PC-9 (cell line): ENCODE data around the gene RUNX3.

ENCODE experiments used
- EZH2 ChIP-seq: fragments of 200-600 bp; sonication (generic); IDR thresholded peaks from 2 replicates; pipeline ENCODE4 v1.8.0; 2017; ENCODE audit warnings: antibody characterized with exemption, low read depth
- TF ChIP-seq, protein P1 (sequence below): fragments of 200-600 bp; sonication (generic); conservative IDR thresholded peaks from 2 replicates; pipeline ENCODE4 v1.6.1; 2017; ENCODE audit warnings: mixed run types, antibody characterized with exemption, mild to moderate bottlenecking, moderate library complexity

DNA sequence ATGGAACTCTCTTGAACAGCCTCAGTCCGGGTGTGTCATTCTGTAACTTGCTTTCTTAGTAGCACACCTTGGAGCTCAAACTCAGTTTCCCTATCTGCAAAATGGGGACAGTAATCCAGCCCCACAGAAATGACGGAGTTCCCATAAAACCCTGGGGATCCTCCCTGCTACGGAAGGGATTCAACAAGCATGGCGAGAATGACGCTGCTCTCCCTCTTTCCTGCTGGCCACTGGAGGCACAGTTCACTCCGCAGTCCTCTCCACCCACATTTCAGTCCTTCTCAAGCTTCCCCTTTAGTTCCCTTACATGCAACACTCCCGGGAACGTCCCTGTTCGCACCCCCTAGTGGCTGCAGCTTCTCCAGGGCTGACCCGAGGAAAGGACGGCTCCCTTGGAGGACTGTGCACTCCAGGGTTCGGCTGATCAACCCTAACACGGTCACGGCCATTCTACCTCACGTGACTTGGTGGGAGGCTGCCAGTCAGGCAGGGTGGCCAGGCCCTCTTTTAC is 20.6 kb downstream of the RUNX3 start:
- TF ChIP-seq, protein P1, sequence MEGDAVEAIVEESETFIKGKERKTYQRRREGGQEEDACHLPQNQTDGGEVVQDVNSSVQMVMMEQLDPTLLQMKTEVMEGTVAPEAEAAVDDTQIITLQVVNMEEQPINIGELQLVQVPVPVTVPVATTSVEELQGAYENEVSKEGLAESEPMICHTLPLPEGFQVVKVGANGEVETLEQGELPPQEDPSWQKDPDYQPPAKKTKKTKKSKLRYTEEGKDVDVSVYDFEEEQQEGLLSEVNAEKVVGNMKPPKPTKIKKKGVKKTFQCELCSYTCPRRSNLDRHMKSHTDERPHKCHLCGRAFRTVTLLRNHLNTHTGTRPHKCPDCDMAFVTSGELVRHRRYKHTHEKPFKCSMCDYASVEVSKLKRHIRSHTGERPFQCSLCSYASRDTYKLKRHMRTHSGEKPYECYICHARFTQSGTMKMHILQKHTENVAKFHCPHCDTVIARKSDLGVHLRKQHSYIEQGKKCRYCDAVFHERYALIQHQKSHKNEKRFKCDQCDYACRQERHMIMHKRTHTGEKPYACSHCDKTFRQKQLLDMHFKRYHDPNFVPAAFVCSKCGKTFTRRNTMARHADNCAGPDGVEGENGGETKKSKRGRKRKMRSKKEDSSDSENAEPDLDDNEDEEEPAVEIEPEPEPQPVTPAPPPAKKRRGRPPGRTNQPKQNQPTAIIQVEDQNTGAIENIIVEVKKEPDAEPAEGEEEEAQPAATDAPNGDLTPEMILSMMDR: 0 out of 2 replicates have a peak, but pooled peaks have one; percentile 29
- no peak for TF ChIP-seq EZH2
